Fibroblast of the aortic adventitia (primary cell): Measurements from ENCODE around the gene SPINDOC. TPM values are rescaled to one million over a fixed set of nuclear protein-coding genes. Genes with fewer than 3 reads are reported as not detected.

Experiments used
- DNase-seq: peaks from one replicate; pipeline ENCODE4 v3.0.0-alpha.2; 2010; ENCODE audit warnings: low read depth
- H3K4me3 ChIP-seq: 2 replicates; pipeline ENCODE4 v1.5.1; 2011; ENCODE audit warnings: low read depth, mild to moderate bottlenecking, control low read depth, low read length, moderate library complexity
- total RNA-seq: library from RNA; depleted of rRNA; stranded (reverse); fragments of >200 nt; gene quantifications from 2 replicates; pipeline ENCODE4 v1.2.3, GENCODE V29; 2012; ENCODE audit warnings: low replicate concordance
- TF ChIP-seq, protein P1 (sequence below): IDR thresholded peaks from 2 replicates; pipeline ENCODE4 v1.5.1; 2011; ENCODE audit warnings: mild to moderate bottlenecking, low read length, control low read depth, inconsistent platforms; ENCODE audit not compliant: insufficient read depth

SPINDOC gene
- total RNA-seq, 1 donor, result 10.1 TPM

- TF ChIP-seq, protein P1, sequence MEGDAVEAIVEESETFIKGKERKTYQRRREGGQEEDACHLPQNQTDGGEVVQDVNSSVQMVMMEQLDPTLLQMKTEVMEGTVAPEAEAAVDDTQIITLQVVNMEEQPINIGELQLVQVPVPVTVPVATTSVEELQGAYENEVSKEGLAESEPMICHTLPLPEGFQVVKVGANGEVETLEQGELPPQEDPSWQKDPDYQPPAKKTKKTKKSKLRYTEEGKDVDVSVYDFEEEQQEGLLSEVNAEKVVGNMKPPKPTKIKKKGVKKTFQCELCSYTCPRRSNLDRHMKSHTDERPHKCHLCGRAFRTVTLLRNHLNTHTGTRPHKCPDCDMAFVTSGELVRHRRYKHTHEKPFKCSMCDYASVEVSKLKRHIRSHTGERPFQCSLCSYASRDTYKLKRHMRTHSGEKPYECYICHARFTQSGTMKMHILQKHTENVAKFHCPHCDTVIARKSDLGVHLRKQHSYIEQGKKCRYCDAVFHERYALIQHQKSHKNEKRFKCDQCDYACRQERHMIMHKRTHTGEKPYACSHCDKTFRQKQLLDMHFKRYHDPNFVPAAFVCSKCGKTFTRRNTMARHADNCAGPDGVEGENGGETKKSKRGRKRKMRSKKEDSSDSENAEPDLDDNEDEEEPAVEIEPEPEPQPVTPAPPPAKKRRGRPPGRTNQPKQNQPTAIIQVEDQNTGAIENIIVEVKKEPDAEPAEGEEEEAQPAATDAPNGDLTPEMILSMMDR, result no peak
- no peak for DNase-seq
- no peak overlapping the region for H3K4me3 ChIP-seq
Measured at GRCh38 chr11:63775191-63775590, 38.1 kb upstream of the SPINDOC start.

DNA sequence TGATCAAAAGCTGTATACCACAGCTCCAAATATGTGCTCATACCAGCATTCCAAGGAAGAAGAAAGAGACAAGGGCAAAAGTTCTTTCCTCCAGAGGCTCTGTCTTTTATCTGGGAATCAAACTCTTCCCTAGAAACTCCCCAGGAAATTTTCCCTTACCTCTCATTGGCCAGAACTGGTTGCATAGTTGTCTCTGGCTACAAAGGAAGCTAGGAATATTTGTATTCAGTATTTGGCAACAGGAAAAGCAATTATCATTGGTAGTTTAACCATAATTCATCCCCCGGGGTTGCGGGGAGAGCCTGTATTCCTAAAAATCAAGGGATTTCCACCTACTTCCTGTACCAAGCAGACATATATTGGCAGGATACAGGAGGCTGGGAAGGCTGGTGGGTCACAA is 34.2 kb upstream of the SPINDOC start:
- TF ChIP-seq, protein P1, result no peak
- no peak overlapping the region for H3K4me3 ChIP-seq
- no peak for DNase-seq

GRCh38 chr11:63782749-63783148 is 30.5 kb upstream of the SPINDOC start:
- TF ChIP-seq, protein P1, result no peak
- DNase-seq, result no peak
- no peak overlapping the region for H3K4me3 ChIP-seq

DNA sequence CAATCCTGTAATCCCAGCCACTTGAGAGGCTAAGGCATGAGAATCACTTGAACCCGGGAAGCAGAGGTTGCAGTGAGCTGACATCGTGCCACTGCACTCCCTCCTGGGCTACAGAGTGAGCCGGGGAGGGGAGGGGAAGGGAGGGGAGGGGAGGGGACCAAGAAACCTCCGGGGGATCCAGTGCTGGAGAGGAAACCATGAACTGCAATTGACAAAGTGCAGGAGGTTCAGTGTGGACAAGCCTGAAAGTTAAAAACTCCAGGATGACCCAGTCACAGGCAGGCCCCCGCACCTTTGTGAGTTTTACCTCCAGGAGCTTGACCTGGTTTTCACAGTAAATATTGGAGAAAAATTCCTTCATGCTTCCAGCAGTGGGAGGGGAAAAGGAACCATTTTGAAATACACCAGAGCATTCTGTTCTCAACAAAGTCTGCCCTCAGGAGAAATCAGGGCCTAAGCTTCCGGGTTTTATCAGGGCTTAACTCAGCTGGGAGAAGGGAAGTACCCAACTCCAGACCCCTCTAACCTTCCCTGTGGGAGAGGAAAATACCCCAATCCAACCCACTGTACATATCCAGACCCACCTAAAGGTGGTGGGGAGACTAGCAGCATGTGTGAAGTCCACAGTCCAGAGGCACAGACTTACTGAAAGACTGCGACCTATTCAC is 29.2 kb upstream of the SPINDOC start:
- DNase-seq, result no peak
- no peak overlapping the region for H3K4me3 ChIP-seq
- TF ChIP-seq, protein P1, result no peak

GRCh38 chr11:63785823-63786222 is 27.4 kb upstream of the SPINDOC start:
- H3K4me3 ChIP-seq, result no peak overlapping the region
- no peak for DNase-seq
- TF ChIP-seq, protein P1, result no peak

- H3K4me3 ChIP-seq, result no peak overlapping the region
- TF ChIP-seq, protein P1, result no peak
- no peak for DNase-seq
Measured at GRCh38 chr11:63791495-63792167, 21.6 kb upstream of the SPINDOC start.
